Activated naive CD4-positive, alpha-beta T cell treated with Interleukin-2 at 50 U/mL for 16 hours (primary cell): ENCODE results near the gene RRAGC.

Source experiments
- DNase-seq: peaks from one replicate; pipeline ENCODE4 v3.0.0-alpha.2; 2020

Gene RRAGC

GRCh38 chr1:38859561-38860453 lies at the start of gene RRAGC:
TSS of gene RRAGC (minus strand) at chr1:38859772. CDS start at chr1:38859646, 126 bp downstream.
- DNase-seq = peak; percentile 99

- no peak for DNase-seq
Observed at GRCh38 chr1:38908821-38909220, 49.2 kb upstream of the RRAGC start.

- DNase-seq = no peak
Observed at GRCh38 chr1:38905985-38906384, 46.4 kb upstream of the RRAGC start.

GRCh38 chr1:38899560-38899959 lies 40.0 kb upstream of the RRAGC start:
- no peak for DNase-seq

- no peak for DNase-seq
Observed at GRCh38 chr1:38898653-38899230, 39.2 kb upstream of the RRAGC start.

- DNase-seq = no peak
Observed at GRCh38 chr1:38896169-38896568, 36.6 kb upstream of the RRAGC start.

- DNase-seq = no peak
Observed at GRCh38 chr1:38892976-38893375, 33.4 kb upstream of the RRAGC start.

GRCh38 chr1:38891753-38892152 lies 32.2 kb upstream of the RRAGC start:
- no peak for DNase-seq

- no peak for DNase-seq
Observed at GRCh38 chr1:38889589-38889988, 30.0 kb upstream of the RRAGC start.

GRCh38 chr1:38888423-38889333 lies 29.1 kb upstream of the RRAGC start:
- no peak for DNase-seq

GRCh38 chr1:38885092-38885491 lies 25.5 kb upstream of the RRAGC start:
- DNase-seq = no peak

GRCh38 chr1:38881487-38881886 lies 21.9 kb upstream of the RRAGC start, which contains the start of gene GJA9:
TSS of gene GJA9 (minus strand) at chr1:38881587. CDS start at chr1:38876098, 5,489 bp downstream.
- no peak for DNase-seq

GRCh38 chr1:38875811-38876210 lies 16.2 kb upstream of the RRAGC start:
- no peak for DNase-seq

GRCh38 chr1:38873027-38873969 lies 13.7 kb upstream of the RRAGC start, which contains the start of gene MYCBP:
TSS of gene MYCBP (minus strand) at chr1:38873348. CDS start at chr1:38873305, 43 bp downstream.
- peak; percentile 98 for DNase-seq

- DNase-seq = peak; percentile 38
Observed at GRCh38 chr1:38872401-38873026, 12.9 kb upstream of the RRAGC start.

GRCh38 chr1:38870996-38871395 lies 11.4 kb upstream of the RRAGC start:
- DNase-seq = no peak

- no peak for DNase-seq
Observed at GRCh38 chr1:38867208-38867607, 7.6 kb upstream of the RRAGC start.

GRCh38 chr1:38865112-38865715 lies 5.6 kb upstream of the RRAGC start:
- no peak for DNase-seq

- no peak for DNase-seq
Observed at GRCh38 chr1:38860454-38860795, 853 bp upstream of the RRAGC start.

GRCh38 chr1:38858833-38859560 lies 575 bp downstream of the RRAGC start:
- DNase-seq = peak; percentile 65
